ENCODE data around the gene CABLES2. TPM values are rescaled to one million over a fixed set of nuclear protein-coding genes. Genes with fewer than 3 reads are reported as not detected.

The CABLES2 gene
- total and polyA plus RNA-seq, 2 of the 4 experiments (the other 2 are of a cell fraction) = 1.4 to 5.1 TPM

DNA sequence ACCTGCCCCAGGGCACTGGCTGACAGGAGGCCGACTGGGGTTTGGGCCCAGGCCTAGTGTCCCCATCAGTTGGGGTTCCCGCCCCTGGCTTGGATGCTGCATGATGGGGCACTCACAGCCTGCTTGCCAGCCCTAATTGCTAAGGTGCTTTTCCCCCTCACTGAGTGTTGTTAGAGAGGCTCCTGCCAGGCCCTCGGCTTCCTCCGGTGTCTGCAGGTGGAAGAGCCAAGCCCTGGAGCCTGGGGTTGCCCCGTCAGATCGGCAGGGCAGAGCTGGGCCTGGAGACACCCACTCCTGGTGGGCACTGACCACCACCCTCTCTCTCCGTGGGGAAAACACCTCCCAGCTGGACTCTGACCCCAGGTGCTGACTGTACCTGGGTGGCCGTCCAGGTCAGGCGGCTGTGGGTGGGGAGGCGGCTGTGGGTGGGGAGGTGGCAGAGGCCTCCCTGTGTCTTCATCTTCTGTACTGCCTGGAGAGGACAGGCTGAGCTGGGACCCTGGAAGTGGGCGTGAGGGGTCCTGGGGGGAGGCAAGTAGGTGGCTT is 6.0 kb upstream of the CABLES2 start:
- intact Hi-C loops (cut with micrococcal nuclease) = no loop called here
- no peak overlapping the region for H2BK20ac ChIP-seq (ENCODE audit: low read depth, low read length)
- peaks cover 14% of the 10 kb centered on the region; the same call in 1 of the 2 replicates for H3K27me3 ChIP-seq (ENCODE audit: control insufficient read depth, insufficient read depth, low read length)
- no peak overlapping the region for H4K8ac ChIP-seq (ENCODE audit: low read depth in 2 of 2, low read length in 2 of 2)
- H3K9ac ChIP-seq (ENCODE audit: low read depth, low read length) = no peak overlapping the region
- no peak overlapping the region for H4K91ac ChIP-seq (ENCODE audit: insufficient read depth, low read depth, low read length)
- ChIA-PET CTCF (no interaction called here), POLR2A (ENCODE audit: unreplicated experiment) (no interaction called here)
- H3K4me1 ChIP-seq (ENCODE audit: control insufficient read depth, insufficient read depth, low read length) = no peaks in the 10 kb centered on the region
- H3K23ac ChIP-seq (ENCODE audit: low read depth, low read length) = no peak overlapping the region
- H3K4me2 ChIP-seq (ENCODE audit: low read depth, low read length) = no peak overlapping the region
- H3K36me3 ChIP-seq (ENCODE audit: control insufficient read depth, insufficient read depth, low read length) = no peaks in the 10 kb centered on the region
- no peak overlapping the region for H2AK5ac ChIP-seq (ENCODE audit: low read depth, low read length)
- no TSS peak for BruUV-seq (replicated peaks)
- no peaks in the 10 kb centered on the region for H3K9me1 ChIP-seq (ENCODE audit: insufficient read depth, low read length)
- DNase-seq (no peak), ATAC-seq (ENCODE audit: low read depth) (no peak)
- 20% methylated on average over 1 of the region's 11 CpGs; no CpG with 5 or more reads in 1 of the 2 experiments for WGBS, 2 experiments (ENCODE audit: extremely low coverage in 2 of 2, insufficient read length in 1 of 2)
- no peak overlapping the region for H2BK5ac ChIP-seq (ENCODE audit: low read depth, low read length, poor library complexity, severe bottlenecking)
- no peak overlapping the region for H2BK15ac ChIP-seq (ENCODE audit: low read depth, low read length)
- no peaks in the 10 kb centered on the region for H3K79me1 ChIP-seq (ENCODE audit: low read depth in 1 of 2, low read length in 2 of 2)
- H3K4ac ChIP-seq (ENCODE audit: low read depth, low read length) = no peak overlapping the region
- no peak overlapping the region for H2BK120ac ChIP-seq (ENCODE audit: low read depth, low read length)
- H3K18ac ChIP-seq (ENCODE audit: low read depth, low read length) = no peak overlapping the region
- no peak overlapping the region for H3K56ac ChIP-seq (ENCODE audit: extremely low read depth, insufficient read depth, low read length)
- no peak overlapping the region for H3K4me3 ChIP-seq (ENCODE audit: insufficient read depth, low read depth, low read length)
- H3K9me3 ChIP-seq (ENCODE audit: control insufficient read depth, insufficient read depth, low read length) = no peaks in the 10 kb centered on the region
- dilution Hi-C loops (cut with HindIII; ENCODE audit: low sequenced_read_pairs, unreplicated experiment) = no loop called here
- H2AK9ac ChIP-seq (replicated peaks; ENCODE audit: low read depth, low read length, poor library complexity) = no peak overlapping the region
- no peak overlapping the region for H4K5ac ChIP-seq (ENCODE audit: low read depth, low read length)
- TF ChIP-seq, protein P1, sequence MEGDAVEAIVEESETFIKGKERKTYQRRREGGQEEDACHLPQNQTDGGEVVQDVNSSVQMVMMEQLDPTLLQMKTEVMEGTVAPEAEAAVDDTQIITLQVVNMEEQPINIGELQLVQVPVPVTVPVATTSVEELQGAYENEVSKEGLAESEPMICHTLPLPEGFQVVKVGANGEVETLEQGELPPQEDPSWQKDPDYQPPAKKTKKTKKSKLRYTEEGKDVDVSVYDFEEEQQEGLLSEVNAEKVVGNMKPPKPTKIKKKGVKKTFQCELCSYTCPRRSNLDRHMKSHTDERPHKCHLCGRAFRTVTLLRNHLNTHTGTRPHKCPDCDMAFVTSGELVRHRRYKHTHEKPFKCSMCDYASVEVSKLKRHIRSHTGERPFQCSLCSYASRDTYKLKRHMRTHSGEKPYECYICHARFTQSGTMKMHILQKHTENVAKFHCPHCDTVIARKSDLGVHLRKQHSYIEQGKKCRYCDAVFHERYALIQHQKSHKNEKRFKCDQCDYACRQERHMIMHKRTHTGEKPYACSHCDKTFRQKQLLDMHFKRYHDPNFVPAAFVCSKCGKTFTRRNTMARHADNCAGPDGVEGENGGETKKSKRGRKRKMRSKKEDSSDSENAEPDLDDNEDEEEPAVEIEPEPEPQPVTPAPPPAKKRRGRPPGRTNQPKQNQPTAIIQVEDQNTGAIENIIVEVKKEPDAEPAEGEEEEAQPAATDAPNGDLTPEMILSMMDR (conservative IDR thresholded peaks at IDR 0.05; ENCODE audit: low read depth, low read length) = no peak
- TF ChIP-seq MAZ (IDR thresholded peaks at IDR 0.05; ENCODE audit: borderline replicate concordance, low read depth, low read length) (no peak), RCOR1 (IDR thresholded peaks at IDR 0.05; ENCODE audit: insufficient replicate concordance, low read length) (no peak), CHD1 (IDR thresholded peaks at IDR 0.05; ENCODE audit: low read depth, low read length) (no peak)
- no peak overlapping the region for H2AFZ ChIP-seq (replicated peaks; ENCODE audit: low read length, poor library complexity)
- no peaks in the 10 kb centered on the region for H4K20me1 ChIP-seq (ENCODE audit: insufficient read depth, low read length)
- H3K14ac ChIP-seq (replicated peaks; ENCODE audit: low read depth, low read length) = no peak overlapping the region
- in situ Hi-C loops (cut with MboI; ENCODE audit: low sequenced_read_pairs) = no loop called here
- no peak overlapping the region for H3K27ac ChIP-seq (ENCODE audit: insufficient read depth, low read length)

Measured in IMR-90 (cell line).